Left ventricle myocardium inferior (tissue), 1 donor: ENCODE data around the gene SLC4A3. TPM values are rescaled to one million over a fixed set of nuclear protein-coding genes. Genes with fewer than 3 reads are reported as not detected.

Experiments used
- DNase-seq: peaks from one replicate; pipeline ENCODE4 v3.0.0-alpha.2; 2020
- H3K27ac ChIP-seq: fragments of 200-600 bp; replicated peaks from 2 replicates; pipeline ENCODE4 v1.8.0; 2021
- H3K27me3 ChIP-seq: fragments of 200-600 bp; 2 replicates; pipeline ENCODE4 v1.8.0; 2021; ENCODE audit warnings: low read depth
- H3K36me3 ChIP-seq: fragments of 200-600 bp; 2 replicates; pipeline ENCODE4 v1.8.0; 2021
- H3K4me1 ChIP-seq: fragments of 200-600 bp; 2 replicates; pipeline ENCODE4 v1.8.0; 2021
- H3K4me3 ChIP-seq: fragments of 200-600 bp; 2 replicates; pipeline ENCODE4 v1.8.0; 2021; ENCODE audit warnings: mild to moderate bottlenecking, moderate library complexity
- H3K9me3 ChIP-seq: fragments of 200-600 bp; replicated peaks from 2 replicates; pipeline ENCODE4 v1.8.0; 2021
- CTCF ChIP-seq: fragments of 200-600 bp; IDR thresholded peaks from 2 replicates; pipeline ENCODE4 v1.8.0; 2021; ENCODE audit warnings: antibody characterized with exemption, mild to moderate bottlenecking, borderline replicate concordance
- intact Hi-C: fragments of 100-400 bp; cut with micrococcal nuclease; formaldehyde crosslinking; loops from one replicate; pipeline ENCODE4 v1.11.0; 2022
- total RNA-seq: library from RNA; stranded (reverse); fragmentation: NEBNext Ultra II Directional; extraction: Animal tissue kit (Norgen Biotek cat#: 25700); gene quantifications from one replicate; pipeline ENCODE4 v1.2.1, GENCODE V29; 2021
- donor health status: DM: no; HTN: yes; CAD: no; lungs with severe emphysema.

Gene SLC4A3
- total RNA-seq, 1 donor from 2014 or later: 426 TPM

GRCh38 chr2:219672406-219672805, 45.0 kb downstream of the SLC4A3 start:
- TF ChIP-seq CTCF: no peak
- no peak for DNase-seq
- H3K36me3 ChIP-seq: no peaks in the 10 kb centered on the region
- peaks cover 14% of the 10 kb centered on the region for H3K4me1 ChIP-seq
- H3K27me3 ChIP-seq: no peaks in the 10 kb centered on the region
- no peaks in the 10 kb centered on the region for H3K9me3 ChIP-seq
- no peak overlapping the region for H3K4me3 ChIP-seq
- no peak overlapping the region for H3K27ac ChIP-seq
- intact Hi-C loops: no loop called here

GRCh38 chr2:219675221-219675620, 47.8 kb downstream of the SLC4A3 start:
- Histone ChIP-seq H3K9me3 (peaks cover 5% of the 10 kb centered on the region), H3K27me3 (peaks cover 5% of the 10 kb centered on the region), H3K4me1 (peaks cover 14% of the 10 kb centered on the region), H3K27ac (peak overlapping the region; percentile 23), H3K4me3 (no peak overlapping the region), H3K36me3 (no peaks in the 10 kb centered on the region)
- intact Hi-C loops: no loop called here
- DNase-seq: no peak
- TF ChIP-seq CTCF: no peak

- Histone ChIP-seq H3K36me3 (no peaks in the 10 kb centered on the region), H3K4me3 (no peak overlapping the region), H3K27ac (no peak overlapping the region), H3K4me1 (peaks cover 14% of the 10 kb centered on the region), H3K9me3 (peaks cover 5% of the 10 kb centered on the region), H3K27me3 (peaks cover 5% of the 10 kb centered on the region)
- intact Hi-C loops: no loop called here
- TF ChIP-seq CTCF: no peak
- no peak for DNase-seq
These were observed 49.2 kb downstream of the SLC4A3 start for GRCh38 chr2:219676586-219676985.

- Histone ChIP-seq H3K9me3 (peaks cover 5% of the 10 kb centered on the region), H3K36me3 (no peaks in the 10 kb centered on the region), H3K27me3 (peaks cover 5% of the 10 kb centered on the region), H3K4me1 (peaks cover 22% of the 10 kb centered on the region), H3K4me3 (no peak overlapping the region), H3K27ac (no peak overlapping the region)
- no peak for TF ChIP-seq CTCF
- no peak for DNase-seq
- intact Hi-C loops: no loop called here
These were observed 51.6 kb downstream of the SLC4A3 start for GRCh38 chr2:219679041-219679440.

- no peak for DNase-seq
- H3K27ac ChIP-seq: no peak overlapping the region
- no peaks in the 10 kb centered on the region for H3K36me3 ChIP-seq
- peaks cover 5% of the 10 kb centered on the region for H3K9me3 ChIP-seq
- H3K27me3 ChIP-seq: peaks cover 5% of the 10 kb centered on the region
- TF ChIP-seq CTCF: no peak
- intact Hi-C loops: no loop called here
- H3K4me1 ChIP-seq: peaks cover 22% of the 10 kb centered on the region
- H3K4me3 ChIP-seq: no peak overlapping the region
These were observed 52.1 kb downstream of the SLC4A3 start for GRCh38 chr2:219679571-219679970.
